ENCODE data around the gene CFAP52. TPM values are rescaled to one million over a fixed set of nuclear protein-coding genes. Genes with fewer than 3 reads are reported as not detected.
"Not testable (repeated sequence)": the region's sequence is repeated elsewhere in the genome, so short reads cannot be mapped to it uniquely, and the experiment has no call there.

The CFAP52 gene
- total RNA-seq, 1 experiment from 2014 or later: 0.47 TPM

GRCh38 chr17:9554715-9555114 lies 21.7 kb upstream of the CFAP52 start:
- BruUV-seq (replicated peaks); ATAC-seq; POLR2A ChIA-PET (ENCODE audit: unreplicated experiment); H3K9me3 ChIP-seq (ENCODE audit: low read length); H3F3A ChIP-seq (ENCODE audit: low read length, unreplicated experiment); H2AFZ ChIP-seq (ENCODE audit: low read length); H4K20me1 ChIP-seq (ENCODE audit: low read length); H3K9me2 ChIP-seq (replicated peaks; ENCODE audit: low read length); H3K4me1 ChIP-seq (ENCODE audit: insufficient read depth, low read length); H3K4me2 ChIP-seq (ENCODE audit: low read length); H3K27me3 ChIP-seq (ENCODE audit: low read length); H3K79me2 ChIP-seq (ENCODE audit: low read length); H3K9ac ChIP-seq (ENCODE audit: low read length); H3K4me3 ChIP-seq (ENCODE audit: low read length); H3K36me3 ChIP-seq (ENCODE audit: low read depth, low read length); intact Hi-C loops (cut with micrococcal nuclease); H3K27ac ChIP-seq (ENCODE audit: low read length): not testable (repeated sequence)
- peak; percentile 62 for DNase-seq
- CTCF ChIA-PET: interaction anchor here (0.6 to 0.7 kb wide), 4 partner anchors 9 to 345 kb away, joined by 3 to 9 read pairs (median 4); no protein-coding TSS in a partner anchor
- TF ChIP-seq CTCF (conservative IDR thresholded peaks at IDR 0.05; ENCODE audit: low read depth, low read length): peak; percentile 45

GRCh38 chr17:9557161-9557755 lies 19.2 kb upstream of the CFAP52 start:
- no peaks in the 10 kb centered on the region for H3K9me2 ChIP-seq (replicated peaks; ENCODE audit: low read length)
- H3K4me3 ChIP-seq (ENCODE audit: low read length): no peak overlapping the region
- intact Hi-C loops (cut with micrococcal nuclease): no loop called here
- H2AFZ ChIP-seq (ENCODE audit: low read length): no peak overlapping the region
- ChIA-PET POLR2A (ENCODE audit: unreplicated experiment) (no interaction called here), CTCF (no interaction called here)
- no peaks in the 10 kb centered on the region for H3K4me1 ChIP-seq (ENCODE audit: insufficient read depth, low read length)
- no peaks in the 10 kb centered on the region for H4K20me1 ChIP-seq (ENCODE audit: low read length)
- H3K79me2 ChIP-seq (ENCODE audit: low read length): no peaks in the 10 kb centered on the region
- no peaks in the 10 kb centered on the region for H3K9me3 ChIP-seq (ENCODE audit: low read length)
- no peaks in the 10 kb centered on the region for H3K27me3 ChIP-seq (ENCODE audit: low read length)
- H3K36me3 ChIP-seq (ENCODE audit: low read depth, low read length): no peaks in the 10 kb centered on the region
- no peak overlapping the region for H3K9ac ChIP-seq (ENCODE audit: low read length)
- DNase-seq (no peak), ATAC-seq (no peak)
- H3K4me2 ChIP-seq (ENCODE audit: low read length): no peak overlapping the region
- H3F3A ChIP-seq (ENCODE audit: low read length, unreplicated experiment): no peaks in the 10 kb centered on the region
- H3K27ac ChIP-seq (ENCODE audit: low read length): no peak overlapping the region
- TF ChIP-seq EZH2 (IDR thresholded peaks at IDR 0.05; ENCODE audit: low read length, unreplicated experiment) (no peak), CTCF (conservative IDR thresholded peaks at IDR 0.05; ENCODE audit: low read depth, low read length) (no peak), EZH2phosphoT487 (IDR thresholded peaks at IDR 0.05; ENCODE audit: borderline replicate concordance, low read length) (no peak)
- no TSS peak for BruUV-seq (replicated peaks)

- intact Hi-C loops (cut with micrococcal nuclease): no loop called here
- POLR2A ChIA-PET (ENCODE audit: unreplicated experiment): no interaction called here
- Histone ChIP-seq H3F3A (ENCODE audit: low read length, unreplicated experiment) (no peaks in the 10 kb centered on the region), H3K36me3 (ENCODE audit: low read depth, low read length) (no peaks in the 10 kb centered on the region), H3K4me1 (ENCODE audit: insufficient read depth, low read length) (no peaks in the 10 kb centered on the region), H3K27me3 (ENCODE audit: low read length) (no peaks in the 10 kb centered on the region), H3K79me2 (ENCODE audit: low read length) (no peaks in the 10 kb centered on the region), H3K9me3 (ENCODE audit: low read length) (no peaks in the 10 kb centered on the region), H2AFZ (ENCODE audit: low read length) (no peak overlapping the region), H4K20me1 (ENCODE audit: low read length) (no peaks in the 10 kb centered on the region), H3K9ac (ENCODE audit: low read length) (no peak overlapping the region), H3K4me2 (ENCODE audit: low read length) (no peak overlapping the region), H3K9me2 (replicated peaks; ENCODE audit: low read length) (no peaks in the 10 kb centered on the region), H3K4me3 (ENCODE audit: low read length) (no peak overlapping the region), H3K27ac (ENCODE audit: low read length) (no peak overlapping the region)
- TF ChIP-seq EZH2phosphoT487 (IDR thresholded peaks at IDR 0.05; ENCODE audit: borderline replicate concordance, low read length) (no peak), CTCF (conservative IDR thresholded peaks at IDR 0.05; ENCODE audit: low read depth, low read length) (no peak), EZH2 (IDR thresholded peaks at IDR 0.05; ENCODE audit: low read length, unreplicated experiment) (no peak)
- no TSS peak for BruUV-seq (replicated peaks)
- DNase-seq (no peak), ATAC-seq (no peak)
- CTCF ChIA-PET: no interaction called here
Observed at GRCh38 chr17:9557857-9558256, 18.6 kb upstream of the CFAP52 start.
